Heart left ventricle (tissue), 16 donors: Measurements from ENCODE around the gene ARFRP1. TPM values are rescaled to one million over a fixed set of nuclear protein-coding genes. Genes with fewer than 3 reads are reported as not detected.
A peak's percentile ranks its signal among the peaks of the same experiment; 100 is the strongest.

Source experiments
- ATAC-seq, 4 donors: fragments of 200-7000 bp; cut with Tn5 transposase; one replicate each; pipeline ENCODE4 v1.9.1; 2020 to 2022; ENCODE audit warnings: moderate library complexity in 4 of 4, mild to moderate bottlenecking in 3 of 4, moderate number of reproducible peaks in 1 of 4
- DNase-seq, 5 donors: peaks; one replicate each; pipeline ENCODE4 v3.0.0-alpha.2; 2020
- H3K27ac ChIP-seq, 12 donors: fragments of 200-600 bp; sonication (generic) in 4 of 12; one replicate each; pipeline versions ENCODE4 v1.5.0 to v1.8.0; 2016 to 2022; ENCODE audit warnings: mild to moderate bottlenecking in 2 of 12
- H3K27me3 ChIP-seq, 9 donors: fragments of 200-600 bp; sonication (generic) in 2 of 9; one replicate each; pipeline versions ENCODE4 v1.5.1 to v1.8.0; 2016 to 2022; ENCODE audit warnings: mild to moderate bottlenecking in 3 of 9
- H3K36me3 ChIP-seq, 9 donors: fragments of 200-600 bp; sonication (generic) in 2 of 9; one replicate each; pipeline versions ENCODE4 v1.5.0 to v1.8.0; 2018 to 2022; ENCODE audit warnings: mild to moderate bottlenecking in 2 of 9
- H3K4me1 ChIP-seq, 12 donors: fragments of 200-600 bp; sonication (generic) in 4 of 12; one replicate each; pipeline versions ENCODE4 v1.5.0 to v1.8.0; 2016 to 2022; ENCODE audit warnings: mild to moderate bottlenecking in 3 of 12
- H3K4me3 ChIP-seq, 12 donors: fragments of 200-600 bp; sonication (generic) in 4 of 12; one replicate each; pipeline versions ENCODE4 v1.5.0 to v1.8.0; 2017 to 2022; ENCODE audit warnings: mild to moderate bottlenecking in 9 of 12, moderate library complexity in 4 of 12
- H3K9me3 ChIP-seq, 12 donors: fragments of 200-600 bp; sonication (generic) in 4 of 12; one replicate each; pipeline versions ENCODE4 v1.5.0 to v1.8.0; 2016 to 2022; ENCODE audit warnings: mild to moderate bottlenecking in 1 of 12
- CTCF ChIP-seq, 12 donors: fragments of 200-600 bp; sonication (generic) in 4 of 12; IDR thresholded peaks; one replicate each; pipeline versions ENCODE4 v1.5.0 to v1.8.0; 2018 to 2022; ENCODE audit warnings: antibody characterized with exemption in 12 of 12, mild to moderate bottlenecking in 5 of 12
- POLR2A ChIP-seq, 2 donors: fragments of 450-650 bp; IDR thresholded peaks; one replicate each; pipeline ENCODE4 v1.6.1; 2017; ENCODE audit warnings: antibody characterized with exemption in 2 of 2, mild to moderate bottlenecking in 2 of 2, moderate library complexity in 2 of 2
- WGBS, 4 donors: extraction: QIAGEN DNeasy Blood & Tissue Kit in 2 of 4; methylation state at CpG; one replicate each; pipeline versions ENCODE4 v1.1.5 to v1.1.7; 2013 to 2018; 5-methylcytosine and 5-hydroxymethylcytosine counted together
- intact Hi-C, 10 donors: fragments of 100-400 bp; cut with DNase I; formaldehyde crosslinking; loops; one replicate each; pipeline versions ENCODE4 v1.11.1 to v1.14.2; 2022
- polyA plus RNA-seq, 2 donors: library from polyadenylated mRNA; stranded (reverse); fragments of 200-250 nt; gene quantifications; one replicate each; pipeline ENCODE4 v1.2.3, GENCODE V29; 2013
- total RNA-seq, 9 donors: library from RNA; depleted of rRNA in 2 of 9; stranded (reverse); fragments of >200 nt in 2 of 9; fragmentation: NEBNext Ultra II Directional in 3 of 9; extraction: Animal tissue kit (Norgen Biotek cat#: 25700) in 3 of 9; gene quantifications; one replicate each; pipeline versions ENCODE4 v1.1.0 to v1.2.4, GENCODE V29; 2016 to 2023
- donor health status: ischemic (EF 13 %, LVEDD 7.1; RV severe dilation, severe dysfunction).
- donor health status: healthy with polysubstance abuse.
- donor health status: DM: no; HTN: yes; CAD: no.
- donor health status: DM: no; HTN: no; CAD: no.
- donor health status: ischemic (EF 25% LVEDD 6.9; RV normal size, moderate dysfunction).
- donor health status: ischemic (EF 25% LVEDD 5.7; RV mildly dilated, moderate dysfunction).
- donor health status: healthy.
- donor health status: DM: yes; HTN: yes; CAD: no.
- donor health status: ischemic (EF 35%, LVEDD 5.7; RV mildly dilated, moderate dysfunction).
- donor health status: nonischemic (EF 11% LVEDD 7.7; RV severe dilation, severe dysfunction).
- donor health status: DM: yes; HTN: yes; CAD: no.
- donor health status: PGD.
- donor health status: ischemic (EF 29% LVEDD 5.4; RV normal size, mild dysfunction).
- donor health status: nonischemic (EF 23%, LVEDD 6.1; RV moderate dilation, normal function).

The ARFRP1 gene
- total and polyA plus RNA-seq, 11 donors, result 27.3 to 47.8 (median 35.9) TPM

DNA sequence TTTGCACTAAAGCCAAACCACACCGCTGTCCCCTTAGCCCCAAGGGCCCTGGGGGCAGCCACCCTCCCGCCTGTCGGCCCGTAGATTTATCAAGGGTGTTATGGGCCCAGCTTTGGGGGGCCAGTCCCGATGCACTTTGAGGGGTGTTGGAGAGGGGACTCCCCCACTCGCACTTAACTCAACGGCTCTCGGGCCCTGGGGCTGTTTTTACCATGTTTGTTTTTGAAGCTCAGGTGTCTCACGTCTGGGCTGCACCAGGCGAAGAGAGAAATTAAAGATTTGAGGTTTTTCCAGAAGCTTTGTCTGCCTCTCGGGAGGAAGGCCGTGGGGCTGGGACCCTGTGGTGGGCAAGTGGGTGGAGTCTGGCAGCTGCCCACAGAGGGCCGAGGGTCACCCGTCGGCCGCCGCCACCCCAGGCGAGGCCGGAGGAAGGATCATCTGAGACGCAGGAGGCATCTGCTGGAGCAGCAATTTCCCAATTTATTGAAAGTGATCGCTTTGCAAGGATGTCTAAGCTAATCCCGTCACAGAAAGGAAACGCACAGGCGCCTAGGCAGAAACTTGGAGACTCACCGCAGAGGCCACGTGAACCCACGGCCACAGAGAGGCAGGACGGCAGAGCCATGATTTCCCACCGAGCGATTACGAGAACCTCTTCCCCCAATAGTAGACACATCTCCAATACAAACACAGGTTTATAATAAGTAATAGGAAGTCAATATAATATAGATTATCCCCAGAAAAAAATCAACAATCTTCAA is 35.6 kb upstream of the ARFRP1 start:
- H3K4me3 ChIP-seq, result no peak overlapping the region
- intact Hi-C loops, result loop anchor here in 1 of 10 donors (5.0 kb wide), 1 partner anchor 84 kb away; no protein-coding TSS in a partner anchor
- ATAC-seq, result no peak
- H3K27ac ChIP-seq, result no peak overlapping the region
- DNase-seq, result peak in 1 of 5 donors; percentile 56
- TF ChIP-seq POLR2A (IDR thresholded peaks at IDR 0.05) (no peak), CTCF (IDR thresholded peaks at IDR 0.05) (no peak)
- H3K9me3 ChIP-seq, result no peaks in the 10 kb centered on the region
- 86 to 88% (median 88%) methylated on average over 30 to 31 of the region's 31 CpGs for WGBS, 4 donors
- H3K27me3 ChIP-seq, result no peaks in the 10 kb centered on the region
- H3K4me1 ChIP-seq, result peaks cover 5 to 38% (median 22%) of the 10 kb centered on the region in 12 donors
- peaks cover 0 to 61% (median 45%) of the 10 kb centered on the region in 9 donors for H3K36me3 ChIP-seq

- Histone ChIP-seq H3K4me3 (no peak overlapping the region), H3K27me3 (no peaks in the 10 kb centered on the region), H3K4me1 (peaks cover 8 to 42% (median 31%) of the 10 kb centered on the region in 12 donors), H3K9me3 (no peaks in the 10 kb centered on the region), H3K27ac (peak overlapping the region in 3 of 12 donors; percentile 1 to 94 (median 92)), H3K36me3 (peaks cover 0 to 54% (median 45%) of the 10 kb centered on the region in 9 donors)
- DNase-seq (peak in 1 of 5 donors; percentile 52), ATAC-seq (no peak)
- whole genome bisulfite sequencing, 4 donors, result 82 to 86% (median 84%) methylated on average over 19 to 37 of the region's 37 CpGs
- TF ChIP-seq POLR2A (IDR thresholded peaks at IDR 0.05), result no peak
- intact Hi-C loops, result loop anchor here in 1 of 10 donors (5.0 kb wide), 1 partner anchor 85 kb away; no protein-coding TSS in a partner anchor
These were observed 34.7 kb upstream of the ARFRP1 start for GRCh38 chr20:63742381-63743024.

DNA sequence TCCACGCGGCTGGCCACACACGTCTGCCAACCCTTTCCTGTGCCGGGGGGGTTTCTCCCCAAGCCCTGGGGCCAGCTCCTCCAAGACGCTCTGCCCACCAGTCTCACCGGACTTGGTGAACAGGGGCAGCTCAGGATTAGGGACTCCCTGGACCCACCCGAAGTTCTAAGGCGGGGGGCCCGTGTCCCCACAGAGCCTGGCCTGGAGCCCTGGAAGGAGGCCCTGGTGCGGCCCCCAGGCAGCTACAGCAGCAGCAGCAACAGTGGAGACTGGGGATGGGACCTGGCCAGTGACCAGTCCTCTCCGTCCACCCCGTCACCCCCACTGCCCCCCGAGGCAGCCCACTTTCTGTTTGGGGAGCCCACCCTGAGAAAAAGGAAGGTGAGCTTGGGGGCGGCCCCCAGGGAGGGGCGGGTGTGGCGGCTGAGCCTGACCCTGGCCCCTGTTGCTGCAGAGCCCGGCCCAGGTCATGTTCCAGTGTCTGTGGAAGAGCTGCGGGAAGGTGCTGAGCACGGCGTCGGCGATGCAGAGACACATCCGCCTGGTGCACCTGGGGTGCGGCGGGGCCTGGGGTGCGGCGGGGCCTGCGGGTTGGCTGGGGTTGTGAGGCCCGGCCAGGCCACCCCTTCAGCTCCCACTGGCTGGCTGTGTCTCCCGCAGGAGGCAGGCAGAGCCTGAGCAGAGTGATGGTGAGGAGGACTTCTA is 34.1 kb upstream of the ARFRP1 start:
- Histone ChIP-seq H3K27me3 (no peaks in the 10 kb centered on the region), H3K36me3 (peaks cover 0 to 54% (median 45%) of the 10 kb centered on the region in 9 donors), H3K9me3 (no peaks in the 10 kb centered on the region), H3K4me1 (peaks cover 9 to 46% (median 35%) of the 10 kb centered on the region in 12 donors), H3K4me3 (peak overlapping the region in 10 of 12 donors; percentile 51 to 81 (median 68)), H3K27ac (peak overlapping the region in 11 of 12 donors; percentile 88 to 99 (median 94))
- no peak for TF ChIP-seq CTCF (IDR thresholded peaks at IDR 0.05)
- TF ChIP-seq POLR2A (IDR thresholded peaks at IDR 0.05), result no peak
- ATAC-seq (no peak), DNase-seq (peak in 1 of 5 donors; percentile 65)
- WGBS, 4 donors, result 79 to 83% (median 80%) methylated on average over 15 to 30 of the region's 30 CpGs
- intact Hi-C loops, result loop anchor here in 1 of 10 donors (5.0 kb wide), 1 partner anchor 85 kb away; no protein-coding TSS in a partner anchor

DNA sequence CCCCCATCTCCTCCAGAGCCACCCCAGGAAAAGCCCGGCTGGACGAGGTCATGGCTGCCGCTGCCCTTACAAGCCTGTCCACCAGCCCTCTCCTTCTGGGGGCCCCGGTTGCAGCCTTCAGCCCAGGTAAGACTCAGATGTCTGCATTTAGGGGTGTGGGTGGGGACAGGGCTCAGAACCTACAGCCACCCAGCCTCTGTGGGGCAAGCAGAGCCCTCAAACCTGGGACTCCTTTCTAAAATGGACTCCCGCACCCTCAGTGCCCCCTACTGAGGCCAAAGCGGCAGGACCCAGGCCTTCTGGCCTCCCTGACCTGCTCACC is 33.5 kb upstream of the ARFRP1 start:
- intact Hi-C loops, result loop anchor here in 1 of 10 donors (5.0 kb wide), 1 partner anchor 86 kb away; no protein-coding TSS in a partner anchor
- ATAC-seq (no peak), DNase-seq (no peak)
- peaks cover 9 to 46% (median 35%) of the 10 kb centered on the region in 12 donors for H3K4me1 ChIP-seq
- H3K27ac ChIP-seq, result peak overlapping the region in 11 of 12 donors; percentile 88 to 99 (median 94)
- H3K36me3 ChIP-seq, result peaks cover 0 to 49% (median 42%) of the 10 kb centered on the region in 9 donors
- WGBS, 4 donors, result 19 to 33% (median 26%) methylated on average over 5 to 6 of the region's 6 CpGs
- no peak for TF ChIP-seq POLR2A (IDR thresholded peaks at IDR 0.05)
- no peak for TF ChIP-seq CTCF (IDR thresholded peaks at IDR 0.05)
- H3K9me3 ChIP-seq, result no peaks in the 10 kb centered on the region
- no peaks in the 10 kb centered on the region for H3K27me3 ChIP-seq
- H3K4me3 ChIP-seq, result peak overlapping the region in 11 of 12 donors; percentile 40 to 81 (median 67)
